Sigmoid colon (tissue), 4 donors: Measurements from ENCODE around the gene LSM12.

Source experiments
- EP300 ChIP-seq, 4 donors: sonication (generic); formaldehyde crosslinking; IDR thresholded peaks; one replicate each; pipeline ENCODE4 v1.6.1; 2017; ENCODE audit warnings: antibody characterized with exemption in 4 of 4
- POLR2A ChIP-seq, 2 donors: fragments of 450-650 bp; IDR thresholded peaks; one replicate each; pipeline ENCODE4 v1.6.1; 2016; ENCODE audit warnings: antibody characterized with exemption in 2 of 2, mild to moderate bottlenecking in 2 of 2, moderate library complexity in 2 of 2
- POLR2AphosphoS5 ChIP-seq, 4 donors: sonication (generic); formaldehyde crosslinking; IDR thresholded peaks; one replicate each; pipeline ENCODE4 v1.6.1; 2017; ENCODE audit warnings: antibody characterized with exemption in 4 of 4
- TF ChIP-seq, protein P1 (sequence below), 4 experiments: fragments of 450-650 bp in 3 of 4; fragments of 200-600 bp in 1 of 4; IDR thresholded peaks; one replicate each; pipeline ENCODE4 v1.5.1; 2016 to 2019; ENCODE audit warnings: antibody characterized with exemption in 4 of 4, mild to moderate bottlenecking in 3 of 4, moderate library complexity in 2 of 4

DNA sequence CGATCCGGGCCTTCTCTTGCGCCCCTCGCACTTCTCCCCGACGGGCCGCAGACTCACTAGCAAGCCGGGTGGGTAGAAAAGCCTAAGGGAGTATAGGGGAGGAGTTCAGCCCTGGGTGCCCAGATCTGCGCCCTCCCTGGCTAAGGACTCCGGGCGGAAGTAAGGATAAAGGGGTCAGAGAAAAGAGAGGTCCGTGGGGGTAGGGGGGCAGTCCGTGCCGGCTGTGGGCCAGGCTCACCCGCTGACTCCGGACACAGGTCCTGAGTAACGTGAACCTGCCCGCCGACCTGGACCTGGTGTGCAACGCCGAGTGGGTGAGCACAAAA lies 60.2 kb downstream of the LSM12 start:
- TF ChIP-seq, protein P1, sequence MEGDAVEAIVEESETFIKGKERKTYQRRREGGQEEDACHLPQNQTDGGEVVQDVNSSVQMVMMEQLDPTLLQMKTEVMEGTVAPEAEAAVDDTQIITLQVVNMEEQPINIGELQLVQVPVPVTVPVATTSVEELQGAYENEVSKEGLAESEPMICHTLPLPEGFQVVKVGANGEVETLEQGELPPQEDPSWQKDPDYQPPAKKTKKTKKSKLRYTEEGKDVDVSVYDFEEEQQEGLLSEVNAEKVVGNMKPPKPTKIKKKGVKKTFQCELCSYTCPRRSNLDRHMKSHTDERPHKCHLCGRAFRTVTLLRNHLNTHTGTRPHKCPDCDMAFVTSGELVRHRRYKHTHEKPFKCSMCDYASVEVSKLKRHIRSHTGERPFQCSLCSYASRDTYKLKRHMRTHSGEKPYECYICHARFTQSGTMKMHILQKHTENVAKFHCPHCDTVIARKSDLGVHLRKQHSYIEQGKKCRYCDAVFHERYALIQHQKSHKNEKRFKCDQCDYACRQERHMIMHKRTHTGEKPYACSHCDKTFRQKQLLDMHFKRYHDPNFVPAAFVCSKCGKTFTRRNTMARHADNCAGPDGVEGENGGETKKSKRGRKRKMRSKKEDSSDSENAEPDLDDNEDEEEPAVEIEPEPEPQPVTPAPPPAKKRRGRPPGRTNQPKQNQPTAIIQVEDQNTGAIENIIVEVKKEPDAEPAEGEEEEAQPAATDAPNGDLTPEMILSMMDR (IDR thresholded peaks at IDR 0.05): no peak
- TF ChIP-seq POLR2A (IDR thresholded peaks at IDR 0.05): no peak
- TF ChIP-seq POLR2AphosphoS5 (IDR thresholded peaks at IDR 0.05): no peak
- TF ChIP-seq EP300 (IDR thresholded peaks at IDR 0.05): no peak
